Left ventricle myocardium inferior (tissue), 1 donor: ENCODE results near the gene SAFB. TPM values are rescaled to one million over a fixed set of nuclear protein-coding genes. Genes with fewer than 3 reads are reported as not detected.

Experiments used
- DNase-seq: peaks from one replicate; pipeline ENCODE4 v3.0.0-alpha.2; 2020
- H3K27ac ChIP-seq: fragments of 200-600 bp; replicated peaks from 2 replicates; pipeline ENCODE4 v1.8.0; 2021
- H3K27me3 ChIP-seq: fragments of 200-600 bp; 2 replicates; pipeline ENCODE4 v1.8.0; 2021; ENCODE audit warnings: low read depth
- H3K36me3 ChIP-seq: fragments of 200-600 bp; 2 replicates; pipeline ENCODE4 v1.8.0; 2021
- H3K4me1 ChIP-seq: fragments of 200-600 bp; 2 replicates; pipeline ENCODE4 v1.8.0; 2021
- H3K4me3 ChIP-seq: fragments of 200-600 bp; 2 replicates; pipeline ENCODE4 v1.8.0; 2021; ENCODE audit warnings: mild to moderate bottlenecking, moderate library complexity
- H3K9me3 ChIP-seq: fragments of 200-600 bp; replicated peaks from 2 replicates; pipeline ENCODE4 v1.8.0; 2021
- intact Hi-C: fragments of 100-400 bp; cut with micrococcal nuclease; formaldehyde crosslinking; loops from one replicate; pipeline ENCODE4 v1.11.0; 2022
- total RNA-seq: library from RNA; stranded (reverse); fragmentation: NEBNext Ultra II Directional; extraction: Animal tissue kit (Norgen Biotek cat#: 25700); gene quantifications from one replicate; pipeline ENCODE4 v1.2.1, GENCODE V29; 2021
- TF ChIP-seq, protein P1 (sequence below): fragments of 200-600 bp; IDR thresholded peaks from 2 replicates; pipeline ENCODE4 v1.8.0; 2021; ENCODE audit warnings: antibody characterized with exemption, mild to moderate bottlenecking, borderline replicate concordance
- donor health status: DM: no; HTN: yes; CAD: no; lungs with severe emphysema.

SAFB gene
- total RNA-seq, 1 donor from 2014 or later, result 54.6 TPM

DNA sequence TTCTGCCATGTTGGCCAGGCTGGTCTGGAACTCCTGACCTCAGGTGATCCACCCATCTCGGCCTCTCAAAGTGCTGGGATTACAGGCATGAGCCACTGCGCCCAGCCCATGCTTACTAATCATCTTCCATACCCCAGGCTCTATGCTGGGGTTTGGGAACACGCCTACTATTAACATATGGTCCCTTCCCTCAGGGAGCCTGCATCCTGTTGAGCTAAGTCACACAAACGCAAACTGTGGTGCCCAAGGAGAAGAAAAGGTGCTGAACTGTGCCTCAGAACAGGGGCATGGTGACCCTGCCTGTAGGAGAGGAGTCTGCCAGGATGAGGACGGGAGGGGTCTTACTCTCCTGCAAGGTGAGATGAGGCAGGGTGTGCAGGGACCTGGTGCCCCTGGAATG is 51.8 kb downstream of the SAFB start:
- intact Hi-C loops, result no loop called here
- peaks cover 18% of the 10 kb centered on the region for H3K36me3 ChIP-seq
- no peak overlapping the region for H3K27ac ChIP-seq
- TF ChIP-seq, protein P1, sequence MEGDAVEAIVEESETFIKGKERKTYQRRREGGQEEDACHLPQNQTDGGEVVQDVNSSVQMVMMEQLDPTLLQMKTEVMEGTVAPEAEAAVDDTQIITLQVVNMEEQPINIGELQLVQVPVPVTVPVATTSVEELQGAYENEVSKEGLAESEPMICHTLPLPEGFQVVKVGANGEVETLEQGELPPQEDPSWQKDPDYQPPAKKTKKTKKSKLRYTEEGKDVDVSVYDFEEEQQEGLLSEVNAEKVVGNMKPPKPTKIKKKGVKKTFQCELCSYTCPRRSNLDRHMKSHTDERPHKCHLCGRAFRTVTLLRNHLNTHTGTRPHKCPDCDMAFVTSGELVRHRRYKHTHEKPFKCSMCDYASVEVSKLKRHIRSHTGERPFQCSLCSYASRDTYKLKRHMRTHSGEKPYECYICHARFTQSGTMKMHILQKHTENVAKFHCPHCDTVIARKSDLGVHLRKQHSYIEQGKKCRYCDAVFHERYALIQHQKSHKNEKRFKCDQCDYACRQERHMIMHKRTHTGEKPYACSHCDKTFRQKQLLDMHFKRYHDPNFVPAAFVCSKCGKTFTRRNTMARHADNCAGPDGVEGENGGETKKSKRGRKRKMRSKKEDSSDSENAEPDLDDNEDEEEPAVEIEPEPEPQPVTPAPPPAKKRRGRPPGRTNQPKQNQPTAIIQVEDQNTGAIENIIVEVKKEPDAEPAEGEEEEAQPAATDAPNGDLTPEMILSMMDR, result no peak
- DNase-seq, result no peak
- H3K27me3 ChIP-seq, result no peaks in the 10 kb centered on the region
- peaks cover 30% of the 10 kb centered on the region for H3K4me1 ChIP-seq
- H3K9me3 ChIP-seq, result no peaks in the 10 kb centered on the region
- no peak overlapping the region for H3K4me3 ChIP-seq

GRCh38 chr19:5676105-5676771 is 53.4 kb downstream of the SAFB start:
- Histone ChIP-seq H3K4me1 (peaks cover 43% of the 10 kb centered on the region), H3K4me3 (no peak overlapping the region), H3K36me3 (peaks cover 13% of the 10 kb centered on the region), H3K27ac (no peak overlapping the region), H3K27me3 (no peaks in the 10 kb centered on the region), H3K9me3 (no peaks in the 10 kb centered on the region)
- DNase-seq, result no peak
- intact Hi-C loops, result no loop called here
- TF ChIP-seq, protein P1, result no peak

- H3K27me3 ChIP-seq, result no peaks in the 10 kb centered on the region
- intact Hi-C loops, result no loop called here
- H3K9me3 ChIP-seq, result no peaks in the 10 kb centered on the region
- no peak for DNase-seq
- H3K27ac ChIP-seq, result no peak overlapping the region
- TF ChIP-seq, protein P1, result no peak
- peaks cover 13% of the 10 kb centered on the region for H3K36me3 ChIP-seq
- H3K4me3 ChIP-seq, result no peak overlapping the region
- H3K4me1 ChIP-seq, result peaks cover 45% of the 10 kb centered on the region
These were observed 53.9 kb downstream of the SAFB start for GRCh38 chr19:5676772-5677105.

DNA sequence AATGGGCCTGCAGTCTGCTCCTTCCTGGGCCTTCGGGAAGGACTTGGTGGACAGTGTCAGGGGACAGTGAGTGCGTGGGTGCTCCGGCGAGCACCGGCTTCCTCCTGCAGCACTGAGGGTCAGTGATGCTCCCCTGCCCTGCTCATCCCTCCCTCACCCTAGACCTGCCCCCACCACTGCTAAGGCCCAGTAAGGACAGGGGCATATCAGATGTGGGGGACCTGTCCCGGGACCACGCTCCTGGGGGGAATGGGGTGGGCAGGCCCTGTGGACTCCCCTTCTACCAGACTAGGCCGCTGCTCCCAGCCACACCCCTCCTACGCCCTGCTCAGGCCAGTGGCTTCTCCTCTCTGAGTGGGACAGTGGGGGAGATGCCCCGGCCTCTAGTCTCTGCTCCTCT is 54.3 kb downstream of the SAFB start:
- intact Hi-C loops, result no loop called here
- Histone ChIP-seq H3K27me3 (no peaks in the 10 kb centered on the region), H3K4me3 (no peak overlapping the region), H3K27ac (no peak overlapping the region), H3K4me1 (peaks cover 45% of the 10 kb centered on the region), H3K9me3 (no peaks in the 10 kb centered on the region), H3K36me3 (peaks cover 13% of the 10 kb centered on the region)
- TF ChIP-seq, protein P1, result no peak
- no peak for DNase-seq

DNA sequence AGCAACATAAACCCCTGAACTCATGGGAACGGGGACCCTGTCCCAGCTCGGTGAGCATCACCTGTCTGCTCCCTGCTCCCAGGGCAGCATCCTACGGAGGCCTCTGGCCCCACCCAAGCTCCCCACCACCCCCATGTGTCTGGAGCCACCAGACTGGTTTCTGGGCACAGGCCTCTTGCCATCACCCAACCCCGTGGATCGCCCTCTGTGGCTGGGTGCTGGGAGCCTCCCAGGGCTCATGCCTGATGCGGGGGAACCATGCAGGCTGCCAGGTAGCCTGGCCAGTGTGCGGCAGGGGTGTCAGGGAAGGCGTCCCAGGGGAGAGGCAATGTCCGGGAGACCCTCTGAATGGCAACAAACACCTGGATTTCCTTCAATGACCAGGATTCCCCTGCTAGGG is 54.7 kb downstream of the SAFB start:
- intact Hi-C loops, result no loop called here
- H3K27me3 ChIP-seq, result no peaks in the 10 kb centered on the region
- H3K36me3 ChIP-seq, result peaks cover 13% of the 10 kb centered on the region
- no peak overlapping the region for H3K4me3 ChIP-seq
- TF ChIP-seq, protein P1, result no peak
- no peaks in the 10 kb centered on the region for H3K9me3 ChIP-seq
- DNase-seq, result no peak
- no peak overlapping the region for H3K27ac ChIP-seq
- H3K4me1 ChIP-seq, result peaks cover 45% of the 10 kb centered on the region
